ENCODE measurements around the gene LRRC30. TPM values are rescaled to one million over a fixed set of nuclear protein-coding genes. Genes with fewer than 3 reads are reported as not detected.

LRRC30 gene
- total RNA-seq, 1 experiment from 2014 or later, result not detected

DNA sequence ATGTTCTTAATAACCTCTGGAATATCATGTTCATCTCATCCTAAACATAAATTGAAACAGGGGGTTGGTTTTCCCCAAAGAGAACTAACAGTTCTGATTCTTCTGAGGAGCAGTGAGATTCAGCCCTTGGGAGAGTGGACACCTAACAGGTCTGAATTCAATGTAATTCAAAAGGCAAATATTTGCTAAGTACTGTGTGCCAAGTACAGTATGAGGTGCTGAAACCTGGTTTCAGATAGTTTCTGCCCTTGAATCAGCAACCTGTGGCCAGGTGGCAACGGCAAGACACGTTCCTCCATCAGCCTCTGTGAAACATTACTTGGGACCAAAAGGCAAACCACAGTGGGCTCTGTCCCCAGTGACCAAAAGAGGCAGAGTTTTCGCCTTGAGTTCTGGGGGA is 1.3 kb downstream of the LRRC30 start:
- Histone ChIP-seq H3K9ac (ENCODE audit: low read length) (no peak overlapping the region), H3K27ac (ENCODE audit: low read depth, low read length) (no peak overlapping the region), H3K4me3 (replicated peaks in 1 of 2; ENCODE audit: low read depth in 1 of 2, low read length in 2 of 2) (no peak overlapping the region), H4K20me1 (ENCODE audit: insufficient read depth) (no peaks in the 10 kb centered on the region), H3K27me3 (ENCODE audit: insufficient read depth, low read length) (no peaks in the 10 kb centered on the region), H3K9me2 (ENCODE audit: insufficient read depth) (no peaks in the 10 kb centered on the region), H3K4me1 (ENCODE audit: control insufficient read depth in 1 of 2, insufficient read depth in 2 of 2, low read length in 2 of 2) (no peaks in the 10 kb centered on the region), H3K79me2 (ENCODE audit: insufficient read depth, low read length) (no peaks in the 10 kb centered on the region), H3K36me3 (ENCODE audit: control insufficient read depth in 1 of 2, insufficient read depth in 2 of 2, low read length in 2 of 2) (no peaks in the 10 kb centered on the region), H3K4me2 (ENCODE audit: low read length) (no peak overlapping the region), H2AFZ (ENCODE audit: low read depth, low read length, poor library complexity, severe bottlenecking) (no peak overlapping the region), H3K9me3 (ENCODE audit: control insufficient read depth in 1 of 2, insufficient read depth in 1 of 2, low read depth in 1 of 2, low read length in 2 of 2) (peaks cover 0 to 19% of the 10 kb centered on the region in 2 experiments; a peak in 2 of 4 replicates)
- intact Hi-C loops (cut with micrococcal nuclease), result no loop called here
- ATAC-seq, result no peak
- ChIA-PET RAD21 (ENCODE audit: low non-redundant PET in 1 of 2, low total read pairs in 2 of 2, uncharacterized antibody in 2 of 2, unreplicated experiment in 2 of 2) (interaction anchor here in 1 of 2 experiments (0.6 kb wide), 1 partner anchor 261 kb away, joined by 3 read pairs; no protein-coding TSS in a partner anchor), POLR2A (no interaction called here), CTCF (no interaction called here)
- no TSS peak for BruUV-seq (replicated peaks)
- TF ChIP-seq SIN3A (IDR thresholded peaks at IDR 0.05; ENCODE audit: low read depth), result no peak
- TF ChIP-seq YY1 (IDR thresholded peaks at IDR 0.05; ENCODE audit: extremely low read depth, insufficient replicate concordance, low read depth, low read length), result no peak
- TF ChIP-seq, protein P1, sequence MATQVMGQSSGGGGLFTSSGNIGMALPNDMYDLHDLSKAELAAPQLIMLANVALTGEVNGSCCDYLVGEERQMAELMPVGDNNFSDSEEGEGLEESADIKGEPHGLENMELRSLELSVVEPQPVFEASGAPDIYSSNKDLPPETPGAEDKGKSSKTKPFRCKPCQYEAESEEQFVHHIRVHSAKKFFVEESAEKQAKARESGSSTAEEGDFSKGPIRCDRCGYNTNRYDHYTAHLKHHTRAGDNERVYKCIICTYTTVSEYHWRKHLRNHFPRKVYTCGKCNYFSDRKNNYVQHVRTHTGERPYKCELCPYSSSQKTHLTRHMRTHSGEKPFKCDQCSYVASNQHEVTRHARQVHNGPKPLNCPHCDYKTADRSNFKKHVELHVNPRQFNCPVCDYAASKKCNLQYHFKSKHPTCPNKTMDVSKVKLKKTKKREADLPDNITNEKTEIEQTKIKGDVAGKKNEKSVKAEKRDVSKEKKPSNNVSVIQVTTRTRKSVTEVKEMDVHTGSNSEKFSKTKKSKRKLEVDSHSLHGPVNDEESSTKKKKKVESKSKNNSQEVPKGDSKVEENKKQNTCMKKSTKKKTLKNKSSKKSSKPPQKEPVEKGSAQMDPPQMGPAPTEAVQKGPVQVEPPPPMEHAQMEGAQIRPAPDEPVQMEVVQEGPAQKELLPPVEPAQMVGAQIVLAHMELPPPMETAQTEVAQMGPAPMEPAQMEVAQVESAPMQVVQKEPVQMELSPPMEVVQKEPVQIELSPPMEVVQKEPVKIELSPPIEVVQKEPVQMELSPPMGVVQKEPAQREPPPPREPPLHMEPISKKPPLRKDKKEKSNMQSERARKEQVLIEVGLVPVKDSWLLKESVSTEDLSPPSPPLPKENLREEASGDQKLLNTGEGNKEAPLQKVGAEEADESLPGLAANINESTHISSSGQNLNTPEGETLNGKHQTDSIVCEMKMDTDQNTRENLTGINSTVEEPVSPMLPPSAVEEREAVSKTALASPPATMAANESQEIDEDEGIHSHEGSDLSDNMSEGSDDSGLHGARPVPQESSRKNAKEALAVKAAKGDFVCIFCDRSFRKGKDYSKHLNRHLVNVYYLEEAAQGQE (IDR thresholded peaks at IDR 0.05; ENCODE audit: low read depth), result no peak
- TF ChIP-seq CEBPB (IDR thresholded peaks at IDR 0.05; ENCODE audit: low read depth), result no peak
- no peak for TF ChIP-seq SRF (IDR thresholded peaks at IDR 0.05; ENCODE audit: low read depth)
- TF ChIP-seq RAD21 (IDR thresholded peaks at IDR 0.05; ENCODE audit: low read depth), result no peak
- TF ChIP-seq CBX3 (IDR thresholded peaks at IDR 0.05; ENCODE audit: low read depth), result no peak
- DNase-seq (ENCODE audit: low read depth, low spot score), result no peak

Measured in HCT116 (cell line).